ENCODE measurements around the gene CNNM3. TPM values are rescaled to one million over a fixed set of nuclear protein-coding genes. Genes with fewer than 3 reads are reported as not detected.

Gene CNNM3
- polyA plus RNA-seq, 1 experiment = 9.8 TPM

DNA sequence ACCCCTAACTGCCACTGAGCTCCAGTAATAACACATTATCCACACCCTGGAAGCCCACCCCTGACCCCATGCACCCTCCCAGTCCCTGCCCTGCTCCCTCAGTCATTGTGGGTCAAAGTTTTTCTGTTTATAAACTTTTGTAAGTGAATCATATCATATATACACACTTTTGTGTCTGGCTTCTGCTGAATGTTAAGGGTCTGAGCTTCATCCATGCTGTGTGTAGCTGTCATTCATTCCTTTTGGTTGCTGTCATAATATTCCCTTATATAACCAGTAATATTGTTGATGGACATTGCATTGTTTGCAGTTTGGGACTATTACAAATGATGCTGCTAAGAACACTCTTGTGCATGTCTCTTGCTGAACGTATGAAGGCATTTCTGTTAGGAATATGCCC, 40.9 kb upstream of the CNNM3 start:
- ChIA-PET CTCF (interaction anchor here (1.8 to 2.9 kb wide), 3 partner anchors 12 to 25 kb away, joined by 8 to 13 read pairs (median 10); partner anchors contain the start of gene CNNM4), POLR2A (no interaction called here)
- H3K4me3 ChIP-seq (ENCODE audit: low read depth, low read length) = no peak overlapping the region
- no peak for TF ChIP-seq CTCF (IDR thresholded peaks at IDR 0.05; ENCODE audit: insufficient read depth, low read depth, low read length)
- no peaks in the 10 kb centered on the region; the same call in 1 of the 2 replicates for H3K36me3 ChIP-seq (ENCODE audit: control insufficient read depth, insufficient read depth, low read length)
- H3K27me3 ChIP-seq (ENCODE audit: control insufficient read depth, insufficient read depth, low read length) = no peaks in the 10 kb centered on the region
- no peak for DNase-seq (ENCODE audit: low read depth)

- POLR2A ChIA-PET = no interaction called here
- DNase-seq (ENCODE audit: low read depth) = no peak
- H3K4me3 ChIP-seq (ENCODE audit: low read depth, low read length) = no peak overlapping the region
- no peaks in the 10 kb centered on the region for H3K36me3 ChIP-seq (ENCODE audit: control insufficient read depth, insufficient read depth, low read length)
- CTCF ChIA-PET = interaction anchor here (1.7 to 3.9 kb wide), 2 partner anchors 15 to 17 kb away, joined by 3 to 22 read pairs; no protein-coding TSS in a partner anchor
- TF ChIP-seq CTCF (IDR thresholded peaks at IDR 0.05; ENCODE audit: insufficient read depth, low read depth, low read length) = no peak
- no peaks in the 10 kb centered on the region for H3K27me3 ChIP-seq (ENCODE audit: control insufficient read depth, insufficient read depth, low read length)
These were observed 32.7 kb upstream of the CNNM3 start for GRCh38 chr2:96783388-96783787.

DNA sequence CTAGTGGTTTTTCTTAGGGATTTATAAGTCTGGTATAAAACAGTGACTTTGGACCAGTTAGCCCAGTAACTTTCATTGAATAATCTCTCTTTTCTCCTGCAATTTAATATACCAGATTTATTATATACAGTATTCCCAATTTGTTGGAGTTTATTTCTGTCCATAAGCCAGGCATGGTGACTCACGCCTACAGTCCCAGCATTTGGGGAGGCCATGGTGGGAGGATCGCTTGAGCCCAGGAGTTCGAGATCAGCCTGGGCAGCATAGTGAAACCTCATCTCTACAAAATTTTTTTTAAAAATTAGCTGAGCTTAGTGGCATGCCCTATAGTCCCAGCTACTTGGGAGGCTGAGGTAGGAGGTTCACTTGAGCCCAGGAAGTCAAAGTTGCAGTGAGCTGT, 28.7 kb upstream of the CNNM3 start:
- H3K4me3 ChIP-seq (ENCODE audit: low read depth, low read length) = no peak overlapping the region
- ChIA-PET CTCF (interaction anchor here (0.7 kb wide), 2 partner anchors 14 to 1529 kb away, joined by 3 read pairs; no protein-coding TSS in a partner anchor), POLR2A (interaction anchor here (0.6 kb wide), 1 partner anchor 362 kb away, joined by 9 read pairs; no protein-coding TSS in a partner anchor)
- no peak for DNase-seq (ENCODE audit: low read depth)
- no peaks in the 10 kb centered on the region for H3K36me3 ChIP-seq (ENCODE audit: control insufficient read depth, insufficient read depth, low read length)
- no peak for TF ChIP-seq CTCF (IDR thresholded peaks at IDR 0.05; ENCODE audit: insufficient read depth, low read depth, low read length)
- no peaks in the 10 kb centered on the region for H3K27me3 ChIP-seq (ENCODE audit: control insufficient read depth, insufficient read depth, low read length)

DNA sequence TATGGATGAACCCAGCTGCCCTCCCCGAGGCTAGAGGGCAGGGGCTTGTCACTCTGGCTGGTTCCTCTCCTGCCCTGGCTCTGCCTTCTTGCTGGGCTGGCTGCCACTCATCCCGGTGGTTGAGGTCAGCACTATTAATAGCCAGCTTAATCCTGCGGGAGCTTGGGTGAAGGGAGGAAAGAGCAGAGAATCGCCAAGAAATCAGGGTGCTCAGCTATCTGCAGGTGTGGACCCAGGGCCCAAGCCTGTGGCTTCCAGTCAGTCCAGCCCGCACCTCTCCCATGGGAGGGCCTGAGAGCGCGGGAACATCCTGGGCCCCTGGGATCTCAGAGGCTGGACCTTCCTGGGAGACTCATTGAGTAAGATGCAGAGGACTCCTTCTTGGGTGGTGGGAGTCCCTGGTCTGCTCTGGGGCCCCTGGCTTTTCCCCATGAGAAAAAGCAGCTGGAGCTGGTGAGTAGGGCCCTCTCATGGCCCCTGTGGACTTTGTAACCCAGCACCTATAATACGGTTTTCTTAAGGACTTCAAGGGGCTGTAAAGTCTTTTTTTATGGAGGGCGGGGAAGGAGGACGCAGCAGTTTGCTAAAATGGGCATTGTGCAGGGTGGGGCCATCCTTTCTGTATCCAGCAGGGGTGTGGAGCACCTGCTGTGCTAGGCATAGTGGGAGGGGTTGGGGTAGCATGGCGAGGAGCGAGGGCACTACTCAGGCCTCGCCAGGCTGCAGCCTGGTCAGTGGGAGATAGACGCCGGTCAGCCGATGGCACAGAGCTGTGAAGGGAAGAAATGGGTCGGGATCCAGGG, 27.4 kb upstream of the CNNM3 start:
- ChIA-PET POLR2A (no interaction called here), CTCF (interaction anchor here (1.0 kb wide), 1 partner anchor 83 kb away, joined by 3 read pairs; no protein-coding TSS in a partner anchor)
- Histone ChIP-seq H3K36me3 (ENCODE audit: control insufficient read depth, insufficient read depth, low read length) (no peaks in the 10 kb centered on the region), H3K4me3 (ENCODE audit: low read depth, low read length) (no peak overlapping the region), H3K27me3 (ENCODE audit: control insufficient read depth, insufficient read depth, low read length) (no peaks in the 10 kb centered on the region)
- DNase-seq (ENCODE audit: low read depth) = no peak
- TF ChIP-seq CTCF (IDR thresholded peaks at IDR 0.05; ENCODE audit: insufficient read depth, low read depth, low read length) = no peak

- TF ChIP-seq CTCF (IDR thresholded peaks at IDR 0.05; ENCODE audit: insufficient read depth, low read depth, low read length) = no peak
- no peaks in the 10 kb centered on the region for H3K36me3 ChIP-seq (ENCODE audit: control insufficient read depth, insufficient read depth, low read length)
- no peaks in the 10 kb centered on the region for H3K27me3 ChIP-seq (ENCODE audit: control insufficient read depth, insufficient read depth, low read length)
- CTCF ChIA-PET = no interaction called here
- H3K4me3 ChIP-seq (ENCODE audit: low read depth, low read length) = no peak overlapping the region
- POLR2A ChIA-PET = no interaction called here
- no peak for DNase-seq (ENCODE audit: low read depth)
These were observed 26.8 kb upstream of the CNNM3 start for GRCh38 chr2:96789245-96789617.

Data from BJ (cell line).